G401.6 (cell line): Measurements from ENCODE around the gene HDC.

Experiments used
- FAIRE-seq: peaks from 2 replicates; lab custom pipeline; 2012; peaks lifted over from hg19 to GRCh38; lab: Jason Lieb, UNC

Gene HDC

DNA sequence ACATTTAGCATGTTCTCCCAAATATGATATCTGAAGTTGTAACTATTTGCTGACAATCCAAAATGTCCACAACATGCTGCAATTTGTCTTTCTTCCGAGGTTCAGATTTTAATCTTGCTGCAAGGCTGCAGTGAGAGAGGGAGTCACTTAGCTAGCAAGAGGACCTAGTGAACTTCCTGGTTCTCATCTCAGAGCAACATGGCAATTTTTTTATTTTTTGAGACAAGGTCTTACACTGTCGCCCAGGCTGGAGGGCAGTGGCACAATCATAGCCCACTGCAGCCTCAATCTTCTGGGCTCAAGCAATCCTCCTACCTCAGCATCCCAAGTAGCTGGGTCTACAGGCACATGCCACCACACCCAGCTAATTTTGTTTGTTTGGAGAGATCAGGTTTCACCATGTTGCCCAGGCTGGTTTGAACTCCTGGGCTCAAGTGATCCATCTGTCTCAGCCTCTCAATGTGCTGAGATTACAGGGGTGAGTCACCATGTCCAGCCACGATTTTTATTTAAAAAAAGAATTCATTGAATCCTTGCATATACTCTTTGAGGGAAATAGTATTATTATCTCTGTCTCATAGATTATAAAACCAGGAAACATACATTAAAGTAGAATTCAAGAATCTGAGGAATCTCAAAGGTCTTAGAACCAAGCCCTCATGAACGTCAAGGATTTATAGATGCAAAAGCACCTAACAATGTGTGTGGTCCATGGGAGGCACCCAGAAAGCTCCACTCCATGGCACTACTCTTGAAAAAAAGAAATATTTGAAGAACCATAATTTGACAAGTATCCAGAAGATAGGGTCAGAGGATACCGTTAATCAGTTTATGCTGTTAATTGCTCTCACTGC, 9.1 kb downstream of the HDC start:
- FAIRE-seq: no peak

DNA sequence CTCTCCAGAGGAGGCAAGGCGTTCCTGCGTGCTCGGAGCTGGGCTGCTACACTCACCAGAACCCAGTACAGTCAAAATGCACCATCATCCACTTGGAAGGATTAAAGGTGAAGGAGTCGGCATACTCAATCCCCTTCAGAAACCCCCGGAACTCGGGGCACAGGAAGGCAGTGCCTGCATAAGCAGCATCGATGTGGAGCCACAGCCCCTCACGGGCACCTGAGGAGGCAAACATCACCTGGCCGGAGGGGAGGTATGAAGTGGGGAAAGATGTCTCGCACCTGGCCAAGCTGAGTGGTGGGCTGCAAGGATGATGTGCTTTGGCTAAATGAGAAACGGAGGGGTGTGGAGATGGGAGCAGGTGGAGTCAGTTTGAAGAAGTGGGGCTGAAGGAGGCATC, 13.0 kb downstream of the HDC start:
- no peak for FAIRE-seq

DNA sequence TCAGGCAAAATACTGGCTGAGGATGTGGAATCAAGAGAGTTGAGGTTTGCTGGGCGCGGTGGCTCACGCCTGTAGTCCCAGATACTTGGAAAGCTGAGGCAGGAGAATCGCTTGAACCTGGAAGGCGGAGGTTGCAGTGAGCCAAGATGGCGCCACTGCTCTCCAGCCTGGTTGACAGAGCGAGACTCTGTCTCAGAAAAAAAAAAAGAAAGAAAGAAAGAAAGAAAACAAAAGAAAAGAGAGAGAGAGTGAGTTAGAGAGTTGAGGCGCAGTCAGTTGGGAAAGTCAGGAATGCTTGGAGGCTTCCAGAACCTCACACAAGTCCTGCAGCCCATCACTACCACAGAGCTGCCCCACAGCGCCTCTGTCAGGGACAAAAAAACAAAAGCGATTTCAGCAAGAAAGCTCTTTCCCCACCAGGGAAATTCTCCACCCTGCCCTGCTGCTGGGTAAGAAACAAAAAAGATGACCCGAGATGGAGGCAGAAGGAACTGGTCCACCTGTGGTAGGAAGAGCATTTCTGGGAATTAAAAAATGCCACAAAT, 13.8 kb downstream of the HDC start:
- no peak for FAIRE-seq

DNA sequence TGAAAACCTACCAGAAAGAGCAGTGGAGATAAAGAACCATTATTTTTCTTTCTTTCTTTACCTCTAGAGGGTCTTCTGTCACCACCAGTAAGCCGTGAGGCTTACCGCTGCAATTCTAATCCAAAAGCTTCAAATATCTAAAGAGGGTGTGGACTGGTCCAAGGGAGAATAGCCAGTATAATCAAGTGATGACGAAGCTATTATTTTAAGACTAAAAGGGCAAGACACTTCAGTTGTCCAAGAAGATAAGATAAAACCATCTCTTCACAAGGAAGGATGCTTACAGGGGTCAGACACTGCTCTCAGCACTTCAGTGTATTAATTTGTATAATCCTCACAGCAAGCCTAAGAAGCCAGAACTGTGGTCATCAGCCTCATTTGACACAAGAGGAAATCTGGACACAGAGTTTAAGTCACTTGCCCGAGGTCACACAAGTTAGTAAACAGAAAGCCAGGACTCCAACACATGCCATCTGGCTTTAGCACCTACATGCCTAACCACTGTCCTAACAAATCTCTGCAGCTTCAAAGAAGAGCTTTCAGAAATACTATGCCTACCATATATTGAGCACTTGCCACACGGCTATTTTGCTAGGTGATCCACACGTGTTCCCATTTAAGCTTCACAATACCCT, 14.6 kb downstream of the HDC start:
- FAIRE-seq: no peak

DNA sequence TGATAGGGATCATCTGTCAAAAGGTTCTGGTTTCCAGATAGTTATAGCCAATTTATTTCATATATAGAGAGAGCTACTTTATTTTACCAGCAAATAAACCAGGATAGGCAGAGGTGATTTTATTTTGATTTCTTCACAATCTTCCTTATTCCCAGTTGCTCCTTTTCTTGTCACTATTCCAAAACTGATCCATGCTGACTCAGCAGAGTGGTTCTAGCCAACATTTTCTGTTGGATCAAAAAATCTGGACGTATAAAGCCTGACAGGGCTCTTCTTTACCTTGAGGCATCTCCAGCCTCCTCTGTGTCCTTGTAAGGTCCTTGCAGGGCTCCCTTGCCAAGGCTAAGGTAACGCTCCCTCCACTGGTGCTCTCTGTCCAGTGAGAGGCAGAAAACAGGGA, 15.8 kb downstream of the HDC start:
- no peak for FAIRE-seq

DNA sequence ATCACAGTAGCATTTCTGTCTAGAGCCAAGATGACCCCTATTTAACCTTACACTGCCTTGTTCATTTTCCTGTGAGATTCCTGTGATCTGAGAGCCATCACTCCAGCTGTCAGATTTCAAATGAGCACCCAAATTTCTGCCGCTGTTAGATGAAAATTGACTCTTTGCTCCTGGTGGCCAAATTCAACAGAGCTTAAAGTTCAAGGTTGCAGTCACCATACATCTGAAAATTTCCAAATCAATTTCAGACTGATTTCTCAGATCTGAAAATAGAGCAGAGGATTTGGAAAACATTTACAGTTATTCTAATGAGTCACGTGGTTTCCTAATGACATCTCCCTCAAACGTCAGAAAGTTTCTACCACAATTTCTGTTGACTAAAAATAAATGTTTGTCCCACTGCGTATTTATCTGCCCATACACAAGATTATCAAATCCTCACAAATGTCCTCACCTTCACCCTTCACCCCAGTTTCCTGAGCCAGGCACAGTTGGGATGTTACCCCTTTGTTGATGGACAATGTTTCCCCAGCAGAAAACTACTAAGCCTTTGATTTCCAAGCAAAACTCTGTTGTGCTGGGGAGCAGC, 16.4 kb downstream of the HDC start:
- FAIRE-seq: no peak

DNA sequence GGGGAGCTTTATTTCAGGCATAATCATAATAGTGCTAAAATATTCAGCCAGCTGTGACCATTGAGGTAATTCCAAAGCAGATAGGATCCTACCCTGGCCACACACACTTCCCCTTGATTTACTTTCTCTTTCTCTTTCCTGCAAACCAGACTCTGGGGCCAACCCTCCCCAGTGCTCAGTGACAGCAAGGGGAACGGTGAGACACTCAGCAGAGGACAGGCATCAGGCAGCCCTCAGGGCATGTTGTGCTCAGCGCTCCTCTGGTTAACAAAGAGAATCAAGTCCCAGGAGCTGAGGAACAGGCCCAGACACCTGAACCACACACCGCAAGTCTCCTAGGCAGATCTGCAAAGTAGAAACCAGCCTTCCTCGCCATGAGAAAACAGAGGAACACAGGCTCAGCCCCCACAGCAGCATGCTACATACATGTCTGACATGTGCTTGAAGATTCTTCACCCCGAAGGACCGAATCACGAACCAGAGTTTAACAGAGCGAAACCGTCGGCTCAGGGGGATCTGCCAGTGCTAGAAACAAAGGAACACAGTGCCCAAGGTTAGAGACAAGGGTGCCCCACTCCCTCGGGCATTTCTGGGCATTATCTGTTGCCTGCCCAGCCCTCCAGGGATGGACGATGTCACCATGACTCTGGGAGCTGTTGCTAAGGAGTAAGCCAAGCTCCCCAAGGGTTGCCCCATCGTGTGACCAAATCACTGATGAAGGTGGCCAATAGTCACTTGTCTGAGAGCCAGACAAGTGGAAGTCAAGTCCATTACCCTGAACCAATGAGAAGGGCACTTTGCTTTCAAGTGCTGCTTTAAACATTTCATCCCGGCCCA, 17.5 kb downstream of the HDC start:
- FAIRE-seq: no peak

DNA sequence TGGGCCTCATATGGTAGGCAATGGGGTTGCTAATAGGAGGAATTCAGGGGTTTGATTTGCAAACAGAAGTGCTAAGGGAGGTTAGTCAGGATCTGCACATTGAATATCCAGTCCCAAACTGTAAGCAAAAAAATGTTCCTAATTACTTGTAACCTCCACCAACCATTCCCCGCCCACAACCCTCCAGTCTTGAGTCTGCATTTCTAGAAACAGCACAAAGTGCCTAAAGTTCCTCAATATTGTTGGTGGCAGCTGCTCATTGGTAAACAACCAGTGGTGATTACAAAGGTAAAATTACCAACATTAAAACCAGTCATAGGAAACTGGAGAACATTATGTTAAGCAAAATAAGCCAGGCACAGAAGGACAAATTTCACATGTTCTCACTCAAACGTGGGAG, 18.9 kb downstream of the HDC start:
- FAIRE-seq: no peak

DNA sequence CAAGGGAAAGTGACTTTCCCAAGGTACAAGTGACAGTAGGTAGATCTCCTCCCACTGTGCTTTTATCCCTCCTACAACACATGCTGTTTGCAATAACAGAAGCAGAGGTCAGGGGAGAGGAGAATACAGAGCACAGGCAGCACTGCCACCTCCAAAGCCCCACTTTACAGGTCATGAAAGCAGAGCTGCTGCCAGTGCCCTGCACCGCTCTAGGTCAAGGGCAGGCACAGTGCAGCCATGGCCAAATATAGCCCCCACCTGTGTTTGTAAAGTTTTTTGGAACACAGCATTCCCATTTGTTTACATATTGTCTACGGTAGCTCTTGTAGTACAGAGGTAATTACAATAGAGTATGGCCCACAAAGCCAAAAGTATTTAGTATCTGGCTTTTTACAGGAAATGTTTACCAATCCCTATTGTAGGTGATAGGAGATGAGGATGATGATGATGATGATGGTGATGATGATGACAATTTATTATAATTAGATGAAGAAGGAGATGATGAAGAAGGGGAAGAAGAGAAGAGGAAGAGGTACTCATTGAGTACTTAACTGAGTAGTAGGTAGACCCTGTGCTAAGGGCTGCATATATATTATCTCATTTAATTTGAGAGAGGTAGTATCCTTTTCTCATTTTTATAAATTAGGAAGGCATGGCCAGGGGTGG, 20.4 kb downstream of the HDC start:
- no peak for FAIRE-seq

DNA sequence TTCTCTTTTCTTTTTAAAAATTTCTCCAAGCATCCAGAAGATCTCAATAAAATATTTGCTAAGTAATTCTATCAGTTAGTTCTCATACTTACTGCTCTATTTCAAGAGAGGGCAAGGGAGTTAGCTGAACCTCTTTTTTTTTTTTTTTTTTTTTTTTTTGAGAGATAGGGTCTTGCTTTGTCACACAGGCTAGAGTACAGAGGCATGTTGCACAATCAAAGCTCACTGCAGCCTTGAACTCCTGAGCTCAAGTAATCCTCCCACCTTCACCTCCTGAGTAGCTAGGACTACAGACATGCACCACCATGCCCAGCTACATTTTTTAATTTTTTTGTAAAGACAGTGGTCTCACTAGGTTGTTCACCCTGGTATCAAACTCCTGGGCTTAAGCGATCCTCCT, 21.4 kb downstream of the HDC start:
- no peak for FAIRE-seq

DNA sequence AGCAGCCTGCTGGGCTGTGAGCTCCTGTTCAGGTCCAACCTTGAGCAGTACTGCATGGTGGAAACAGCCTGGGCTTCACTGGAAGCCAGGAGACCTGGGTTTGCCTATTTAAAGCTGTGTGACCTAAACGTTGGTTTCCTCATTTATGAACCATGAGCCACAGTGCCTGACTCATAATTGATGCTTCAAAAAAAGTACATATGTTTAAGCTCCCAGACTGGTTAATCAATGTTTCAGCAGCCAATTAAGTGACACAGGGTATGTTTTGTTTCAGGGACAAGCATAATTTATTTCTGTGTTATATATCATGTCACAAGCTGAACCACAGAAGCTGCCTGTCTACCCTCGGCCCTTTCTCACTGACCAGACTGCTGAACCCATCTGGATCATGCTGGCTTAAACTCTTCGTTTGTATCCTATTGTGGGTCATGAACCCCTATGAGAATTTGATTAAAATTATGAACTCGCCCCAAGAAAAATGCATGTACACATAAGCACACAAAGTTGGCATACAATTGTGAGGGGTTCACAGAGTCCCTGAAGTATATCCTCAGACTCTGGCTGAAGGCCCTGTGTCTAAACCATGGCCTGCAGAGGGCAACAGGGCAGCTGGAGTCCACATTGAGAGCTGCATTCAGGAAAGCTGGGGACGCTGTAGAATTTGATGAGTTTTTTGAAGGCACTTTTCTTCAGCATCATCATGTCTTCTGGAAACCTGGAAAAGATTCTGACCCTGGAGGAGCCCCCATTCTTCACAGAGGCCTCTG, 23.7 kb downstream of the HDC start:
- FAIRE-seq: no peak

DNA sequence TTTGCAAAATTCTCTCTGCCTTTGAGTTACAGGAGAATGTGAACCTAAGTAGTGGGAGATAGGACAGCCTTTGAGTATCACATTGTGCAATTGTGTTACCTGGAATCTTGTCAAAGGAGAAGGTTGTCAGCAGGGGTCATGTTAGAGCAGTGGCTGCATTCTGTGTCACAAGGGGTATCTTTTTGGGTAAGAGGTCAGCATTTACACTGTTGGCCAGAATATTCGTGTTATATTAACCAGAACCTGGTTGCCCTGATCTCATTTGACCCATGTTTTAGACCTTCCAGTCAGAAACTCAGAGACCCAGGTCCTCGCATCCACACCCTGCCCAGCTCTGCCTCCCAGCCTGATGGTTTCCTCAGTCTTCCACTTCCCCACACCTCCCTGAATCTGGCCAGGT, 27.3 kb downstream of the HDC start:
- FAIRE-seq: no peak

DNA sequence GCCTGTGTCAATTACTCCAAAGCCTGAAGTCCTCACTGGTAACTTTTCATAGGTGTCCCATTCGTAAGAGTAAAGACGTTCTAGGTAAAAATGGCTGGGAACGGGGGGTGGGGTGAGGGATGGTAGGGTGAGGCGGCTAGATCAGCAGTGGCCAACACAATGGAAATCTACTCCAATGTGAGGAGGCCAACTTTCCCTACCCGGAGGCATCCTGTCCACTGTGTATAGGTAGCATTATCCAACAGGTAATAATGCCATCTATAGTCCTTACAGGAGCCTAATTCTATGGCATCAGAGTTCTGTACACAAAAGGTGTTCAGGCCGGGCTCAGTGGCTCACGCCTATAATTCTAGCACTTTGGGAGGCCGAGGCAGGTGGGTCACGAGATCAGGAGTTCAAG, 29.1 kb downstream of the HDC start:
- no peak for FAIRE-seq

DNA sequence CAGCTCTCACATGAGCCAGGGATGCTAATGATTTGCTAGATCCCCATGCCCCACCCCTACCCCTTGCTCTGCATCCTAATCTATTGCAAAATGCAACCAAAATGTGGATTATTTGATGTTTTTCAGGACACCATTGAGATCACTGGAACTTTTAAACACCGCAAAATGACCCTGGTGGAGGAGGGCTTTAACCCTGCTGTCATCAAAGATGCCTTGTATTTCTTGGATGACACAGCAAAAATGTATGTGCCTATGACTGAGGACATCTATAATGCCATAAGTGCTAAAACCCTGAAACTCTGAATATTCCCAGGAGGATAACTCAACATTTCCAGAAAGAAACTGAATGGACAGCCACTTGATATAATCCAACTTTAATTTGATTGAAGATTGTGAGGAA, 29.7 kb downstream of the HDC start:
- FAIRE-seq: no peak

DNA sequence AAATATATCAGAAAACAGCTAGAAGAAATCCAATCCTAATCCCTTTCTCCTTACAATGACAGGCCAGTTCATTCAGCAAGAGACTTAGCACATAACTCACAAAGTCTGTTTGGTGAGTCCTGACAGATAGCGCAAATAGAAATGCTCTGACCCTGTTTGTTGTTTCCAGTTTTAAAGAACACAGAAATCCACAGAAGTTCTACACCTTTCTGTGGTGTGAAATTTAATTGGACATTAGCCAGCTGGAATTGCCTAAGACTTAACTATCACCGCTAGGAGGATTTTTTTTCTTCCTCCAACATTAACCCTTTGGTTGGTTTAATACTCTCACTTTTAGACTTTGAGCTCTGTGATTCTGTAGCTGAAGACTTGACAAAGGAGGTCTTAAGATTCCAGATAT, 30.8 kb downstream of the HDC start:
- no peak for FAIRE-seq

DNA sequence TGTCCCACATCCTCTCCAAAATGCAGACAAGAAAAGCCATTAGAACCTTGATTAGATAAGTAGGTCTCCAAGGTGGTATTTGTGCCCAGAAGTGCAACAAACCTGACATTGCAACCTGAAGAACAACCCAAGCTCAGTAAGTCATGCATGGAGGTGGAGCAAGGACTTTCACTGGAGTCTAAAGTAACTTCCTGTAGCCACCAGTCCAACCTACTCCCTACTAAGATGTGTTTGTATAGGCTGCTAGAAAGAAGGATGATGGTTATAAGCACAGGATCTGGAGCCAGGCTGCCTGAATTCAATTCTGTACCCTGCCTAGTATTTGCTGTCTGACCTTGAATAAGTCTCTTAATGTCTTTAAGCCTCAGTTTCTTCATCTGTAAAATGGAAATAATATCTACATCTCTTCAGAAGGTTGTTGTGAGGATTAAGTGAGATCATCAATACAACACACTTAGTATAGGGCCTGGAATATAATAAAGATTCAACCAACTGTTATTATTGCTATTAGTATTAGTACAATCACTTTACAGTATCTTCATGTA, 32.3 kb downstream of the HDC start:
- no peak for FAIRE-seq

DNA sequence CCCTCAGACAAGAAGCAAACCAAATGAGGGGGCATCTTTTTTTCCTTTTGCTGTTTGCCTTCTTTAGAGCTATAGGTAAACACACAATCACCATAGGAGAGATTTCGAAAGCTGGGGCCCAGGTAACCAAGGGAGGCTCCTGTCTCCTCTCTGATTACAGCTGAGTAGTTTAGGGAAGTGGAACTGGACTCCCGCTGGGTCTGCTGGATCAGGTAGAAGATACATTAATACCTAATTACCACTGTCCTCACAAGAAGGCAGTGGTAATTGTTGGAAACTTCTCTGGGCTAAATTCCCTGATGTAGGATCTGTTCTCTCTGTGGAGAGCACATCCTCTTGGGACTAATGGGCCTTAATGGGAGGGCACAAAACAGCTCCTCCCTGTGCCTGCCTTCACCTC, 32.7 kb downstream of the HDC start:
- no peak for FAIRE-seq

DNA sequence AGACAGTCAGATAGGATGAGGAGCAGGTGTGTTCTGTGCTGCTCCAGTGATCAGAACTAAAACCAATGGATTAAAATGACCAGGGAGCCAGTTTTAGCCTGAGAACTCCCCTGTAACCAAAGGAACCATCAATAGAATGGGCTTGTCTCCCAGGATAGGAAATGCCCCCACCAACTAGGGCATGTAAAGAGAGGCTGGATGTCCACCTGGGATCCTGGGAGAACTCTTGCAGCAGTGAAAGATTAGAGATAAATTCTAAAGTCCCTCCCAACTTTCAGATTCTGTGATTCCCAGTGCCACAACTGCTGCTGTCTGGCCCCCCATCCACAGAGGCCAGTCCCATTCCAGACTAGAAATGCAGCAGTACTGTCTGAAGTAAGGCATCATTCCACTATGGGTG, 33.8 kb downstream of the HDC start:
- FAIRE-seq: no peak

DNA sequence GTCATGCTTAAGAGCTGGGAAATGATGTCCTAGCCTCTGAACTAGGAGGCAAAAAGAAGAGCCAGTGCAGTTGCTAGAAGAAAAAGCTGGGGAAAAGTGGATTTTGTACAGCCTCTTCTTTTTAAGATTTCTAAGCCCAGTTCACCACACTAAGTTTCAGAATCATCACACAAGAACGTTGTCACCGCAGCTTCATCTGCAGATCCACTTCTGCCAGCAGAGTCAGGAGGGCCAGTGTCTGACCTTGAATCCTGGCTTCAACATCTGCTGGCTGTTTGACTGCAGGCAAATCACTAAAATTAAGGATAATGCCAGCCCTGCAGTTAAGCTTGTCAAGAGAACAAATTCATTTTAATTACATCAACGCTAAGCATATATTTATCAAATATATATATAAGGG, 36.2 kb downstream of the HDC start:
- no peak for FAIRE-seq

DNA sequence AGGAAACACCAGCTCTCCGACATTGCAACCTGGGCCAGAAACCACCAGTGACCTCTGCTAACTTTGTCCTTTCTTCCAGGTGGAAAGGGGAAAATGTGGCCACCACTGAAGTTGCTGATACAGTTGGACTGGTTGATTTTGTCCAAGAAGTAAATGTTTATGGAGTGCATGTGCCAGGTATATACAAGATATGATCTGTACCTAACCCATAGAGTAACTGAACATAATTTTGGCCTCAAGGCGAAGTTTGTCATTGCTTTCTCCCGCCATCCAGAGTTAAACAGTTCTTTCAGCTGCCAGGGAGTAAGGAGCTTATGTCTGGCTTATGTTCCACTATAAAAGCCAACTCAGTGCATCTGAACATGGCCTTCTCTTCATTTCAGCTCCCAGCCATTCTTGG, 36.7 kb downstream of the HDC start:
- FAIRE-seq: no peak

DNA sequence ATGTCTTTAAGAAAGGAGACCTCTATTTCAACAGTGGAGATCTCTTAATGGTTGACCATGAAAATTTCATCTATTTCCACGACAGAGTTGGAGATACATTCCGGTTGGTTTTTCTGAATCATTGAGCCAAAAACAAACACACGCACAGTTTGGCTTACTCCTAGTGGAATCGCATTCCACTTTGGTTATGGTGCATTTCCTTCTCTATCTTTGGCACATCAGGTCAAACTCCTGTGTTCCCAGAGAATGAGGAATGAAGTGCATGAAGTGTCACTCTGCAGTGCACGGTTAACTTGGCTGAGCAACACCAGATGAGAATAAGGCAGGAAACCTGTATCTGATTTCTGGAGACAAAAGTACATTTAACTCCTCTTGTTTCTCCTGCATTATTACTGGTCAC, 38.5 kb downstream of the HDC start:
- no peak for FAIRE-seq
